B cell (primary cell): ENCODE measurements around the gene SLC30A7. TPM values are rescaled to one million over a fixed set of nuclear protein-coding genes. Genes with fewer than 3 reads are reported as not detected.

Experiments
- ATAC-seq: fragments of 200-7000 bp; cut with Tn5 transposase; one replicate; pipeline ENCODE4 v1.10.0; 2021; ENCODE audit warnings: low read depth, mild to moderate bottlenecking, moderate number of reproducible peaks, moderate library complexity
- CTCF ChIA-PET: fragments of 350-600 bp; sonication (Branson Sonifier 250); formaldehyde crosslinking; loops from one replicate; lab custom pipeline; 2021; ENCODE audit warnings: antibody characterized with exemption, inconsistent platforms; lab: Charles Lee
- POLR2A ChIA-PET: fragments of 350-600 bp; sonication (Branson Sonifier 250); formaldehyde crosslinking; loops from one replicate; lab custom pipeline; 2021; ENCODE audit warnings: antibody characterized with exemption; lab: Charles Lee
- DNase-seq: peaks from one replicate; pipeline ENCODE4 v3.0.0; 2013
- H2AFZ ChIP-seq: 2 replicates; pipeline ENCODE4 v1.6.1; 2012; ENCODE audit warnings: mild to moderate bottlenecking, low read depth, low read length; ENCODE audit not compliant: insufficient read depth, poor library complexity, severe bottlenecking
- H3K27ac ChIP-seq, 2 donors: 1 replicate in 1 of 2; 2 replicates in 1 of 2; pipeline ENCODE4 v1.5.1; 2012 to 2013; ENCODE audit warnings: low read length in 2 of 2, mild to moderate bottlenecking in 2 of 2, moderate library complexity in 1 of 2
- H3K27me3 ChIP-seq, 4 experiments: fragments of 200-600 bp in 1 of 4; sonication (generic) in 1 of 4; replicated peaks in 1 of 4; 1 replicate in 2 of 4; 2 replicates in 2 of 4; pipeline versions ENCODE4 v1.6.1 to v1.7.0; 2013 to 2016; ENCODE audit warnings: low read length in 3 of 4, mild to moderate bottlenecking in 2 of 4, mixed read lengths in 1 of 4, moderate library complexity in 1 of 4; ENCODE audit not compliant: insufficient read depth in 4 of 4, control insufficient read depth in 3 of 4; ENCODE audit errors: control extremely low read depth in 1 of 4
- H3K36me3 ChIP-seq, 2 experiments: replicated peaks in 1 of 2; 1 replicate in 1 of 2; 2 replicates in 1 of 2; pipeline versions ENCODE4 v1.6.1 to v1.7.1; 2013; ENCODE audit warnings: low read length in 1 of 2; ENCODE audit not compliant: insufficient read depth in 2 of 2, control insufficient read depth in 1 of 2; ENCODE audit errors: control extremely low read depth in 1 of 2, extremely low read depth in 1 of 2
- H3K4me1 ChIP-seq, 2 donors: fragments of 200-600 bp in 1 of 2; sonication (generic) in 1 of 2; 1 replicate in 1 of 2; 2 replicates in 1 of 2; pipeline versions ENCODE4 v1.5.1 to v1.6.1; 2013 to 2017; ENCODE audit warnings: low read length in 2 of 2; ENCODE audit not compliant: control insufficient read depth in 2 of 2, insufficient read depth in 2 of 2
- H3K4me2 ChIP-seq: replicated peaks from 2 replicates; pipeline ENCODE3; 2012; ENCODE audit warnings: mild to moderate bottlenecking, low read depth, low read length; ENCODE audit not compliant: poor library complexity, severe bottlenecking
- H3K4me3 ChIP-seq, 5 experiments: fragments of 200-600 bp in 1 of 5; sonication (generic) in 1 of 5; 1 replicate in 3 of 5; 2 replicates in 2 of 5; pipeline versions ENCODE4 v1.5.1 to v1.7.0; 2011 to 2016; ENCODE audit warnings: low read length in 4 of 5, mild to moderate bottlenecking in 4 of 5, low read depth in 2 of 5, control low read depth in 1 of 5, moderate library complexity in 1 of 5; ENCODE audit not compliant: insufficient read depth in 1 of 5; ENCODE audit errors: control extremely low read depth in 1 of 5, extremely low read depth in 1 of 5
- H3K79me2 ChIP-seq: fragments of 200-600 bp; sonication (generic); one replicate; pipeline ENCODE4 v1.6.0; 2016; ENCODE audit warnings: low read length; ENCODE audit not compliant: control insufficient read depth, insufficient read depth
- H3K9ac ChIP-seq: fragments of 200-600 bp; sonication (generic); 2 replicates; pipeline ENCODE4 v1.6.1; 2017; ENCODE audit warnings: mild to moderate bottlenecking, low read length, moderate library complexity
- H3K9me3 ChIP-seq, 3 donors: one replicate each; pipeline versions ENCODE4 v1.6.1 to v1.7.1; 2013; ENCODE audit warnings: low read length in 2 of 3; ENCODE audit not compliant: control insufficient read depth in 2 of 3, insufficient read depth in 1 of 3; ENCODE audit errors: control extremely low read depth in 1 of 3
- H4K20me1 ChIP-seq: 2 replicates; pipeline ENCODE4 v1.6.0; 2012; ENCODE audit warnings: mild to moderate bottlenecking, low read length; ENCODE audit not compliant: insufficient read depth, control insufficient read depth, poor library complexity, severe bottlenecking
- H3K27ac Mint-ChIP-seq: one replicate; pipeline ENCODE4 v1.8.0; 2021; ENCODE audit warnings: mixed read lengths
- H3K27me3 Mint-ChIP-seq: one replicate; pipeline ENCODE4 v1.8.0; 2021; ENCODE audit warnings: mixed read lengths
- H3K4me1 Mint-ChIP-seq: one replicate; pipeline ENCODE4 v1.8.0; 2021; ENCODE audit warnings: mixed read lengths
- H3K4me3 Mint-ChIP-seq: one replicate; pipeline ENCODE4 v1.8.0; 2021; ENCODE audit warnings: mixed read lengths
- H3K9me3 Mint-ChIP-seq: one replicate; pipeline ENCODE4 v1.8.0; 2022; ENCODE audit warnings: mixed read lengths; ENCODE audit not compliant: insufficient read depth
- CTCF ChIP-seq: fragments of 200-600 bp; IDR thresholded peaks from one replicate; pipeline ENCODE4 v1.8.0; 2022; ENCODE audit warnings: antibody characterized with exemption, mild to moderate bottlenecking
- EZH2 ChIP-seq: IDR thresholded peaks from 2 replicates; pipeline ENCODE4 v1.6.1; 2012; ENCODE audit warnings: borderline replicate concordance, low read depth, mild to moderate bottlenecking, moderate library complexity, low read length; ENCODE audit not compliant: insufficient read depth, poor library complexity, severe bottlenecking
- WGBS: methylation state at CpG from one replicate; pipeline ENCODE4 v1.1.5; 2013; ENCODE audit warnings: missing lambda C conversion rate; ENCODE audit not compliant: insufficient coverage; 5-methylcytosine and 5-hydroxymethylcytosine counted together
- intact Hi-C: fragments of 100-400 bp; cut with micrococcal nuclease; formaldehyde crosslinking; loops from one replicate; pipeline ENCODE4 v1.10.0; 2022
- polyA plus RNA-seq: library from polyadenylated mRNA; depleted of rRNA; stranded (reverse); fragments of >200 nt; gene quantifications from 2 replicates; pipeline ENCODE4 v1.2.3, GENCODE V29; 2012
- total RNA-seq, 2 donors: library from RNA; stranded (reverse); fragments of 120-200 nt in 1 of 2; gene quantifications; 1 replicate in 1 of 2; 2 replicates in 1 of 2; pipeline versions ENCODE4 v1.2.3 to v1.2.4, GENCODE V29; 2013 to 2022

SLC30A7 gene
- total and polyA plus RNA-seq, 2 donors (not counting 1 experiment from before 2014, with no cell fraction given), result 5.2 to 28.6 TPM

DNA sequence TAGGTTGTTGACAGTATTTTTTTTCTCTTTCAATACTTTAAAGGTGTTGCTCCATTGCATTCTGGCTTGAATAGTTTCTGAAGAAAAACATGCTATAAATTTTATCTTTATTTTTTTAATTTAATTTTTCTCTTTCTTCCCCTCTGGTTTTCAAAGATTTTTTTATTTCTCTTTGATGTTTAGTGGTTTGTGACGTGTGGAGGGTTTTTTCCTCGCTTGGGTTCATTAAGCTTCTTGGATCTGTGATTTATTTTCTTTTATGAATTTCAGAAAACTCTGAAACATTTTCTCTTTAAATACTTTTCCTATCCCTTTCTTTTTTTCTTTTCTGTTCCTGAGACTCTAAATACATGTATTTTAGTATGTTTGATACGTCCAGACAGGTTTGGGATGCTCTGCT, 9.3 kb downstream of the SLC30A7 start:
- no peak overlapping the region for H3K4me3 ChIP-seq
- H3K27ac Mint-ChIP-seq, result no peak overlapping the region
- H3K27me3 ChIP-seq, result no peaks in the 10 kb centered on the region
- peaks cover 0 to 4% (median 2%) of the 10 kb centered on the region in 3 donors for H3K9me3 ChIP-seq
- no peaks in the 10 kb centered on the region for H3K4me1 Mint-ChIP-seq
- no peaks in the 10 kb centered on the region for H3K4me1 ChIP-seq
- no peaks in the 10 kb centered on the region for H3K27me3 Mint-ChIP-seq
- WGBS, result no CpG with 5 or more reads among the region's 3 CpGs
- no peak overlapping the region for H3K4me2 ChIP-seq
- no peak overlapping the region for H2AFZ ChIP-seq
- no peak for DNase-seq
- ChIA-PET CTCF (interaction anchor here (0.7 kb wide), 1 partner anchor 90 kb away, joined by 3 read pairs; no protein-coding TSS in a partner anchor), POLR2A (no interaction called here)
- no peak for TF ChIP-seq EZH2
- TF ChIP-seq CTCF, result no peak
- peaks cover 12% of the 10 kb centered on the region for H3K79me2 ChIP-seq
- no peak overlapping the region for H3K4me3 Mint-ChIP-seq
- H3K9me3 Mint-ChIP-seq, result peaks cover 2% of the 10 kb centered on the region
- ATAC-seq, result no peak
- peaks cover 14 to 51% of the 10 kb centered on the region in 2 experiments for H3K36me3 ChIP-seq
- no peaks in the 10 kb centered on the region for H4K20me1 ChIP-seq
- intact Hi-C loops, result no loop called here
- H3K27ac ChIP-seq, result no peak overlapping the region
- H3K9ac ChIP-seq, result no peak overlapping the region

GRCh38 chr1:100907887-100908286, 12.0 kb downstream of the SLC30A7 start:
- intact Hi-C loops, result no loop called here
- no peak overlapping the region for H2AFZ ChIP-seq
- no peak overlapping the region for H3K4me3 Mint-ChIP-seq
- H3K4me1 Mint-ChIP-seq, result no peaks in the 10 kb centered on the region
- no peak overlapping the region for H3K4me2 ChIP-seq
- no peak for ATAC-seq
- H4K20me1 ChIP-seq, result no peaks in the 10 kb centered on the region
- no peaks in the 10 kb centered on the region for H3K4me1 ChIP-seq
- POLR2A ChIA-PET, result interaction anchor here (0.7 kb wide), 1 partner anchor 208 kb away, joined by 3 read pairs; no protein-coding TSS in a partner anchor
- no peaks in the 10 kb centered on the region for H3K27me3 Mint-ChIP-seq
- no peak overlapping the region for H3K4me3 ChIP-seq
- peaks cover 2% of the 10 kb centered on the region for H3K9me3 Mint-ChIP-seq
- H3K79me2 ChIP-seq, result peaks cover 4% of the 10 kb centered on the region
- H3K9ac ChIP-seq, result no peak overlapping the region
- no peak for TF ChIP-seq CTCF
- no peak for TF ChIP-seq EZH2
- CTCF ChIA-PET, result interaction anchor here (1.0 kb wide), 1 partner anchor 381 kb away, joined by 6 read pairs; no protein-coding TSS in a partner anchor
- DNase-seq, result no peak
- no peaks in the 10 kb centered on the region for H3K27me3 ChIP-seq
- H3K27ac Mint-ChIP-seq, result no peak overlapping the region
- H3K9me3 ChIP-seq, result peaks cover 0 to 4% (median 2%) of the 10 kb centered on the region in 3 donors
- no peak overlapping the region for H3K27ac ChIP-seq
- H3K36me3 ChIP-seq, result peaks cover 11 to 67% of the 10 kb centered on the region in 2 experiments
- 100% methylated on average over 1 of the region's 1 CpG for WGBS
